Skeletal muscle satellite cell (primary cell): ENCODE measurements around the gene GLYATL1B.
"Not testable (repeated sequence)": the region's sequence is repeated elsewhere in the genome, so short reads cannot be mapped to it uniquely, and the experiment has no call there.

ENCODE experiments used
- H3K27me3 ChIP-seq: 2 replicates; pipeline ENCODE4 v1.7.0; 2013; ENCODE audit warnings: low read length; ENCODE audit not compliant: control insufficient read depth, insufficient read depth
- H3K36me3 ChIP-seq: 2 replicates; pipeline ENCODE4 v1.7.0; 2013; ENCODE audit warnings: mild to moderate bottlenecking, control low read depth, low read length; ENCODE audit not compliant: insufficient read depth
- H3K4me1 ChIP-seq: 2 replicates; pipeline ENCODE4 v1.7.0; 2013; ENCODE audit warnings: low read length; ENCODE audit not compliant: control insufficient read depth, insufficient read depth
- H3K4me2 ChIP-seq: 2 replicates; pipeline ENCODE4 v1.7.0; 2013; ENCODE audit warnings: mild to moderate bottlenecking, low read length
- H3K4me3 ChIP-seq: 2 replicates; pipeline ENCODE4 v1.7.0; 2013; ENCODE audit warnings: low read length
- H3K9ac ChIP-seq: 2 replicates; pipeline ENCODE4 v1.7.0; 2013; ENCODE audit warnings: mild to moderate bottlenecking, low read depth, low read length, moderate library complexity
- H3K9me3 ChIP-seq: replicated peaks from 2 replicates; pipeline ENCODE4 v1.7.0; 2013; ENCODE audit warnings: mild to moderate bottlenecking, control low read depth, low read length

The GLYATL1B gene

DNA sequence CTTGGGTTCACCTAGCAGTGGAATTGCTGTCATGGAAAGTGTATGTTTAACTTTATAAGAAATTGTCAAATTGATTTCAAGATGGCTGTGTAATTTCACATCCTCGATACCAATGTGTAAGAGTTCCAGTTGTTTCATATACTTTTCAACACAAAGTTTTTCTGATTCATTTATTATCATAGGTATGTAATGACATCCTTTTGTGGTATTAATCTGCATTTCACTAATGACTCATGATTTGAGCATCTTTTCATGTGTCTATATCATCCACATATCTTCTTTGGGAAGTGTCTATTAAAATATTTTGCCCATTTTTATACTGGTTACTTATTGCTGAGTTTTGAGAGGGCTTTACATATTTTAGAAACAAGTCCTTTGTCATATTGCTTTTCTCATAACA is 17.0 kb upstream of the GLYATL1B start:
- Histone ChIP-seq H3K4me2 (no peak overlapping the region), H3K9me3 (no peaks in the 10 kb centered on the region), H3K36me3 (no peaks in the 10 kb centered on the region), H3K9ac (no peak overlapping the region), H3K4me3 (no peak overlapping the region), H3K27me3 (peaks cover 31% of the 10 kb centered on the region), H3K4me1 (no peaks in the 10 kb centered on the region)

GRCh38 chr11:59076876-59077571 is 9.1 kb upstream of the GLYATL1B start:
- H3K4me1 ChIP-seq: no peaks in the 10 kb centered on the region
- H3K36me3 ChIP-seq: no peaks in the 10 kb centered on the region
- H3K9me3 ChIP-seq: no peaks in the 10 kb centered on the region
- H3K4me2 ChIP-seq: no peak overlapping the region
- H3K4me3 ChIP-seq: no peak overlapping the region
- no peak overlapping the region for H3K9ac ChIP-seq
- H3K27me3 ChIP-seq: peaks cover 32% of the 10 kb centered on the region

- Histone ChIP-seq H3K4me2 (no peak overlapping the region), H3K9me3 (no peaks in the 10 kb centered on the region)
Observed at GRCh38 chr11:59078435-59078834, 7.7 kb upstream of the GLYATL1B start.

DNA sequence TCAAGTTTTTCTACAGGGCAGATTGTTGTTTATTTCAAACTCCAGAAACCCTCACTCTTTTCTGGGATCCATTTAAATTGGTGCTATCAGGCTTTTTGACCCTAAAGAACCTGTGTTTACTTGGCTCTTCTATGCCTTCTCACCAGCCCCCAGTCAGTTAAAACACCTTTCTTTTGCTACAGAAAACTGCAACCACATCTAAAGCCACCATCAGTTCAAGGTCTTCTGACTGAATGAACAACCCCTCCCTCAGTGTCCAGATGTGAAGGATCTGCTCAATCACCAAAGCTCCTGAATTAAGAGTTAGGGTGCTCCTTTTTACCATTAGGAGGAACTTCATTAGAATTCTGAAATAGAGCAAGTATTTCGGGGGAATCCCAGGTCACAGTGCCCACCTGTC is 7.0 kb upstream of the GLYATL1B start:
- no peak overlapping the region for H3K4me3 ChIP-seq
- no peaks in the 10 kb centered on the region for H3K4me1 ChIP-seq
- no peaks in the 10 kb centered on the region for H3K9me3 ChIP-seq
- no peak overlapping the region for H3K9ac ChIP-seq
- H3K36me3 ChIP-seq: no peaks in the 10 kb centered on the region
- peaks cover 36% of the 10 kb centered on the region for H3K27me3 ChIP-seq
- no peak overlapping the region for H3K4me2 ChIP-seq

More at GRCh38 chr11:59078435-59078834, 7.7 kb upstream of the GLYATL1B start:
- Histone ChIP-seq H3K4me1 (no peaks in the 10 kb centered on the region), H3K4me3 (no peak overlapping the region), H3K27me3 (peaks cover 35% of the 10 kb centered on the region), H3K36me3 (no peaks in the 10 kb centered on the region), H3K9ac (no peak overlapping the region)

GRCh38 chr11:59080421-59080820 is 5.7 kb upstream of the GLYATL1B start:
- H3K4me2 ChIP-seq, H3K9me3 ChIP-seq, H3K4me3 ChIP-seq, H3K36me3 ChIP-seq, H3K9ac ChIP-seq, H3K4me1 ChIP-seq: not testable (repeated sequence)
- H3K27me3 ChIP-seq: peaks cover 36% of the 10 kb centered on the region

GRCh38 chr11:59081430-59082020 is 4.6 kb upstream of the GLYATL1B start:
- not testable (repeated sequence) for H3K36me3 ChIP-seq, H3K9ac ChIP-seq, H3K4me2 ChIP-seq, H3K9me3 ChIP-seq, H3K4me3 ChIP-seq, H3K4me1 ChIP-seq
- H3K27me3 ChIP-seq: peaks cover 32% of the 10 kb centered on the region

DNA sequence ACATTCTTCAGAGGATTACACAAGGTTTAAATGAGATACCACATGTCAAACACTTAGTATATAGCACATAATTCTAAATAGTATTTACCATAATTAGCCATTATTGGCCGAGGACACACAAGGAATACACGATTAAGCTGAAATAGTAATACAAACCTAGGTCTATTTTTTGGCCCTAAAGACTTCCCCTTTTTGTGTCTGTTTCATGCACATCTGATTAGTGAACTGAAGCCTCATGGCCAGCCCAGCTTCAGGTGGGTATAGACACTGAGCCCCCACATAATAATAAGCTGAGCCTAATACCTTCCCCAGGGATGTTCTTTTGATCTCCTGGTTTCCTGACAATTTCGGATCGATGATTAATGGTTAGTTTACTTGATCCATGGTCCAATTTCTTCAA is 2.1 kb downstream of the GLYATL1B start:
- Histone ChIP-seq H3K9me3 (no peaks in the 10 kb centered on the region), H3K27me3 (peaks cover 16% of the 10 kb centered on the region), H3K4me3 (no peak overlapping the region), H3K4me1 (no peaks in the 10 kb centered on the region), H3K9ac (no peak overlapping the region), H3K4me2 (no peak overlapping the region), H3K36me3 (no peaks in the 10 kb centered on the region)

DNA sequence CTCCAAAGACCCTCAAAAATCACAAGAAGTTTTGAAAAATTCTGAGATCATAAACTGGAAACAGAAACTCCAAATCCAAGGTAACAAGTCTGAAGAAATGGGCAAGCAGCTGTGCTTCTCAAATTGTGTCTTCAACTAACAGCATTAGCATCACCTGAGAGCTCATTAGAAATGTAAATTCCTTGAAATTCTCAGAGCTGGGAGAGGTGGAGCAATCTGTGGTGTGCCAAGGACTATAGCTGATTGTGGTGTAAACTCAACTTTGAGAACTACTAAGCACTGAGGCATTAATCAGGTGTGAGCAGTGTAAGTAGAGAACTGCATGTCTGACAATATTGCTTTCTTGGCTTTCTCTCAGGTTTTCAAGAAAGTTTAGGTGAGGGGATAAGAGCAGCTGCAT is 7.5 kb downstream of the GLYATL1B start:
- H3K4me1 ChIP-seq, H3K4me3 ChIP-seq, H3K36me3 ChIP-seq, H3K9ac ChIP-seq, H3K4me2 ChIP-seq, H3K9me3 ChIP-seq: not testable (repeated sequence)
- H3K27me3 ChIP-seq: peaks cover 22% of the 10 kb centered on the region

DNA sequence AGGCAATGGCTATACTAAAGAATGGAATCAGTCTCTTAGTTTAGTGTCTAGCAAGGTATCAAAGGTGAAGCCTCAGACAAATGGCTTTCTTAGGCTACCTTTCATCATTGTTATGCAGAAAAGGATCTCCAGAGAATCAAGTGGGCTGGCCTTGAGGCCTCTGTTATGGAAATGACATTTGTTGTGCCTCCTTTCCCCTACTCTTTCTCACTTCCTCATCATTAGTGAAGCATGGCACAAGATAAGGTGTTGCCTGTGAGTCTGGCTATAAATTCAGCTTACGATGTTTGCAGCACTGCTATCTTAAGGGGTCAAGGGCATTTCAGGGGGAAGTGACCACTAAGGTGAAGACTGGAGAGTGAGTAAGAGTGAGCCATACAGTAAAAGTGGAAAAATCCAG is 9.1 kb downstream of the GLYATL1B start:
- H3K36me3 ChIP-seq, H3K4me3 ChIP-seq, H3K4me2 ChIP-seq, H3K4me1 ChIP-seq, H3K9me3 ChIP-seq, H3K9ac ChIP-seq: not testable (repeated sequence)
- H3K27me3 ChIP-seq: peaks cover 16% of the 10 kb centered on the region

GRCh38 chr11:59095972-59096575 is 10.0 kb downstream of the GLYATL1B start:
- H3K9ac ChIP-seq, H3K4me3 ChIP-seq, H3K4me2 ChIP-seq, H3K36me3 ChIP-seq, H3K4me1 ChIP-seq, H3K9me3 ChIP-seq: not testable (repeated sequence)
- H3K27me3 ChIP-seq: peaks cover 16% of the 10 kb centered on the region

- H3K9ac ChIP-seq: no peak overlapping the region
Observed at GRCh38 chr11:59097113-59097708, 11.1 kb downstream of the GLYATL1B start.

More at GRCh38 chr11:59097113-59097708, 11.1 kb downstream of the GLYATL1B start:
- Histone ChIP-seq H3K4me2 (no peak overlapping the region), H3K27me3 (peaks cover 23% of the 10 kb centered on the region), H3K36me3 (no peaks in the 10 kb centered on the region), H3K4me1 (peaks cover under 1% of the 10 kb centered on the region), H3K4me3 (no peak overlapping the region), H3K9me3 (no peaks in the 10 kb centered on the region)
